ENCODE measurements around the gene ACOT8.

DNA sequence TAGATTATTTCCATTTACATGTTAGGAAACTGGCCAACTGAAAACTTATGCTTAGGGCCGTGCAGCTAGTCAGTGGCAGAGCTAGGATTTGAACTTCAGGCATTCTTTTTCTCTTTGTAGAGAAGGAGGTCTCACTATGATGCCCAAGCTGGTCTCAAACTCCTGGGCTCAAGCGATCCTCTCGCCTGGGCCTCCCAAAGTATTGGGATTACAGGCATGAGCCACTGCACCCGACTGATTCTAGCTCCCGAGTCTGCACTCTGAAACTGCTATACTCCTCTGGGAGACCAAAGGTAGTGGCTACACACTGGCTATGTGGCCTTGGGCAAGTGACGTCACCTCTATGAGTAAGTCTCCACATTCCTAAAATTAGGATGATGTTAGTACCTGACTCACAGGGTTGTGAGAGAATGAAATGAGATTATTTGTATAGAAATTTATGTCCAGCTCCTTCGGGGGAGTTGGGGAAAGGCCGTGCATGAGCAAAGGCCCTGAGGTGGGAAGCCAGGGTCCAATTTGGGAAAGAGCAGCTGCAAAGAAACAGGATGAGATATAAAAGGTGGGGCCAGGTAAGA is 48.4 kb upstream of the ACOT8 start:
- no peak for TF ChIP-seq ZBED1 (IDR thresholded peaks at IDR 0.05; ENCODE audit: borderline replicate concordance)
- no peak for TF ChIP-seq ESRRA (IDR thresholded peaks at IDR 0.05; ENCODE audit: low read length)
- TF ChIP-seq SIN3A (IDR thresholded peaks at IDR 0.05; ENCODE audit: low read depth, low read length), result no peak
- no peak for TF ChIP-seq POLR2AphosphoS5 (IDR thresholded peaks at IDR 0.05; ENCODE audit: low read length)
- no peak for TF ChIP-seq ELK1 (IDR thresholded peaks at IDR 0.05; ENCODE audit: low read depth, low read length)
- no peak for TF ChIP-seq POLR2A (IDR thresholded peaks at IDR 0.05; ENCODE audit: low read depth, low read length)
- TF ChIP-seq CREB1 (IDR thresholded peaks at IDR 0.05; ENCODE audit: low read depth), result no peak
- TF ChIP-seq, protein P1, sequence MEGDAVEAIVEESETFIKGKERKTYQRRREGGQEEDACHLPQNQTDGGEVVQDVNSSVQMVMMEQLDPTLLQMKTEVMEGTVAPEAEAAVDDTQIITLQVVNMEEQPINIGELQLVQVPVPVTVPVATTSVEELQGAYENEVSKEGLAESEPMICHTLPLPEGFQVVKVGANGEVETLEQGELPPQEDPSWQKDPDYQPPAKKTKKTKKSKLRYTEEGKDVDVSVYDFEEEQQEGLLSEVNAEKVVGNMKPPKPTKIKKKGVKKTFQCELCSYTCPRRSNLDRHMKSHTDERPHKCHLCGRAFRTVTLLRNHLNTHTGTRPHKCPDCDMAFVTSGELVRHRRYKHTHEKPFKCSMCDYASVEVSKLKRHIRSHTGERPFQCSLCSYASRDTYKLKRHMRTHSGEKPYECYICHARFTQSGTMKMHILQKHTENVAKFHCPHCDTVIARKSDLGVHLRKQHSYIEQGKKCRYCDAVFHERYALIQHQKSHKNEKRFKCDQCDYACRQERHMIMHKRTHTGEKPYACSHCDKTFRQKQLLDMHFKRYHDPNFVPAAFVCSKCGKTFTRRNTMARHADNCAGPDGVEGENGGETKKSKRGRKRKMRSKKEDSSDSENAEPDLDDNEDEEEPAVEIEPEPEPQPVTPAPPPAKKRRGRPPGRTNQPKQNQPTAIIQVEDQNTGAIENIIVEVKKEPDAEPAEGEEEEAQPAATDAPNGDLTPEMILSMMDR (IDR thresholded peaks at IDR 0.05 in 2 of 3, conservative IDR thresholded peaks at IDR 0.05 in 1 of 3; ENCODE audit: control insufficient read depth in 2 of 3, extremely low read depth in 1 of 3, insufficient read depth in 1 of 3, low read depth in 3 of 3, low read length in 3 of 3), result no peak
- TF ChIP-seq MTA2 (IDR thresholded peaks at IDR 0.05; ENCODE audit: low read depth), result no peak

Measured in GM12878 (cell line).